GM12865 (cell line): ENCODE data around the gene LKAAEAR1.

Experiments
- DNase-seq: peaks from one replicate; pipeline ENCODE4 v3.0.0; 2010; ENCODE audit warnings: low read depth
- H3K4me3 ChIP-seq: 2 replicates; pipeline ENCODE4 v1.5.1; 2011; ENCODE audit warnings: mild to moderate bottlenecking, low read depth, low read length, control low read depth
- TF ChIP-seq, protein P1 (sequence below): IDR thresholded peaks from 2 replicates; pipeline ENCODE4 v1.5.1; 2011; ENCODE audit warnings: low read length, control low read depth, low read depth, inconsistent platforms; ENCODE audit not compliant: insufficient read depth; ENCODE audit errors: missing control alignments

Gene LKAAEAR1

DNA sequence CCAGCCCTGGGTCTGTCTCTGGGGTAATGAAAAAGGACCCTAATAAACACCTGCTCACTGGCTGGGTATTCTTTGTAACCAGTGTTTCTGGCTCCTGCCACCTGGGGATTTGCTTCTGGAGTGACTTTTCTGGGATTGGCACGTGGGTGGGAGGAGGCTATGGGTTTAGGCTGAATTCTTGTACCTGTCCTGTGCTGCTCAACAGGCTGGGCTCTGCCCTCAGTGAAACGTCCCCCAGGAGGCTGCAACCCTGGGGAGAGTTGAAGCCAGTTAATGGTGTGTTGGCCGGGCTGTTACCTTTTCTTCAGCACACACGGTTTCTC lies 16.3 kb upstream of the LKAAEAR1 start:
- TF ChIP-seq, protein P1, sequence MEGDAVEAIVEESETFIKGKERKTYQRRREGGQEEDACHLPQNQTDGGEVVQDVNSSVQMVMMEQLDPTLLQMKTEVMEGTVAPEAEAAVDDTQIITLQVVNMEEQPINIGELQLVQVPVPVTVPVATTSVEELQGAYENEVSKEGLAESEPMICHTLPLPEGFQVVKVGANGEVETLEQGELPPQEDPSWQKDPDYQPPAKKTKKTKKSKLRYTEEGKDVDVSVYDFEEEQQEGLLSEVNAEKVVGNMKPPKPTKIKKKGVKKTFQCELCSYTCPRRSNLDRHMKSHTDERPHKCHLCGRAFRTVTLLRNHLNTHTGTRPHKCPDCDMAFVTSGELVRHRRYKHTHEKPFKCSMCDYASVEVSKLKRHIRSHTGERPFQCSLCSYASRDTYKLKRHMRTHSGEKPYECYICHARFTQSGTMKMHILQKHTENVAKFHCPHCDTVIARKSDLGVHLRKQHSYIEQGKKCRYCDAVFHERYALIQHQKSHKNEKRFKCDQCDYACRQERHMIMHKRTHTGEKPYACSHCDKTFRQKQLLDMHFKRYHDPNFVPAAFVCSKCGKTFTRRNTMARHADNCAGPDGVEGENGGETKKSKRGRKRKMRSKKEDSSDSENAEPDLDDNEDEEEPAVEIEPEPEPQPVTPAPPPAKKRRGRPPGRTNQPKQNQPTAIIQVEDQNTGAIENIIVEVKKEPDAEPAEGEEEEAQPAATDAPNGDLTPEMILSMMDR: no peak
- DNase-seq: no peak
- no peak overlapping the region for H3K4me3 ChIP-seq

DNA sequence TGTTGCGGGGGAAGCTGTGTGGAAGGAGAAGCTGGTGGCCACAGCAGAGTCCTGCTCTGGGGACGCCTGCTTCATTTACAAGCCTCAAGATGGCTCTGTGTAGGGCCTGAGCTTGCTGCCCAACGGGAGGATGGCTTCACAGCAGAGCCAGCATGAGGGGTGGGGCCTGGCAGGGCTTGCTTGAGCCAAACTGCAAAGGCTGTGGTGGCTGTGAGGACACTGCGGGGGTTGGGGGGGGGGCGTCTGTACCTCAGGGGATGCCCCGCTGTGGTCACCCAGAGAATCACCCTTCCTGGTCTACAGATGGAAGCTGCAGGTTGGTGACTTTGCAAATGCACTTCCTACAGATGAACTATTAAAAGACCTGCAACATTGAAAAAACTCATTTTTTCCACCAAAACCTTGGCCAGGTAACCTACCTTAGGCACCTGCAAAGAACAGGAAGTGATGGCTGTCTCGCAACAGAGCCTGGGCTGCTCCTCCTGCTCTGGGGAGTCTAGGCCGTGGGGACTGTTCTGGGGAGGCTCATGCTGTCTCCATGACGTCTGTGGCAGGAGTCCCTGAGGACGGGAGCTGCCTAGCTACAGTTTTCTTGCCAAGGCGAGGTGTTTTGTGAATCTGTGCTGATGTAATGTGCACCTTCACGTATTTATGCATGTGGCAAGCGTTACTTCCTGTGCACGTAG lies 15.8 kb upstream of the LKAAEAR1 start:
- DNase-seq: no peak
- TF ChIP-seq, protein P1: no peak
- H3K4me3 ChIP-seq: no peak overlapping the region

DNA sequence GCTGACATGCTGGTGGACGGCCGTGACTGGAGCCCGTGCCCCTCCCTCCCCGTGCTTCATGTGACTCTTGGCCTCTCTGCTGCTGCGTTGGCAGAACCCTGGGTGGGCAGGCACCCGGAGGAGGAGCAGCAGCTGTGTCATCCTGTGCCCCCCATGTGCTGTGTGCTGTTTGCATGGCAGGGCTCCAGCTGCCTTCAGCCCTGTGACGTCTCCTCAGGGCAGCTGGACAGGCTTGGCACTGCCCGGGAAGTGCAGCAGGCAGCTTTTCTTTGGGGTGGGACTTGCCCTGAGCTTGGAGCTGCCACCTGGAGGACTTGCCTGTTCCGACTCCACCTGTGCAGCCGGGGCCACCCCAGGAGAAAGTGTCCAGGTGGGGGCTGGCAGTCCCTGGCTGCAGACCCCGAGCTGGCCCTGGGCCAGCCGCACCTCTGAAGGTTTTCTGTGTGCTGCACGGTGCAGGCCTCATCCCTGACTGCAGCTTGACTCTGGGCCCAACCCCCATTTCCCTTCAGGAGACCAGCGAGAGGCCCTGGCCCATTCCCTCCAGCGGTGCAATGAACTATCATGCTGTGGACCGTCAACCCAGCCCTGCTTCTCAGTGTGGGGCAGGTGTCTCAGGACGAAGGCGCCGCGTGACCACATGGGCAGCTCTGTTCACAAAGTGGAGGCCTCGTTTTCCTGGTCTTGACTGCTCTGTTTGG lies 15.0 kb upstream of the LKAAEAR1 start:
- no peak overlapping the region for H3K4me3 ChIP-seq
- TF ChIP-seq, protein P1: no peak
- DNase-seq: no peak

DNA sequence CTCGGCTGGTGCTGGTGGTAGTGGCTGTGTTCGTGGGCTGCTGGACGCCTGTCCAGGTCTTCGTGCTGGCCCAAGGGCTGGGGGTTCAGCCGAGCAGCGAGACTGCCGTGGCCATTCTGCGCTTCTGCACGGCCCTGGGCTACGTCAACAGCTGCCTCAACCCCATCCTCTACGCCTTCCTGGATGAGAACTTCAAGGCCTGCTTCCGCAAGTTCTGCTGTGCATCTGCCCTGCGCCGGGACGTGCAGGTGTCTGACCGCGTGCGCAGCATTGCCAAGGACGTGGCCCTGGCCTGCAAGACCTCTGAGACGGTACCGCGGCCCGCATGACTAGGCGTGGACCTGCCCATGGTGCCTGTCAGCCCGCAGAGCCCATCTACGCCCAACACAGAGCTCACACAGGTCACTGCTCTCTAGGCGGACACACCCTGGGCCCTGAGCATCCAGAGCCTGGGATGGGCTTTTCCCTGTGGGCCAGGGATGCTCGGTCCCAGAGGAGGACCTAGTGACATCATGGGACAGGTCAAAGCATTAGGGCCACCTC lies 14.3 kb upstream of the LKAAEAR1 start:
- DNase-seq: no peak
- H3K4me3 ChIP-seq: no peak overlapping the region
- TF ChIP-seq, protein P1: no peak

DNA sequence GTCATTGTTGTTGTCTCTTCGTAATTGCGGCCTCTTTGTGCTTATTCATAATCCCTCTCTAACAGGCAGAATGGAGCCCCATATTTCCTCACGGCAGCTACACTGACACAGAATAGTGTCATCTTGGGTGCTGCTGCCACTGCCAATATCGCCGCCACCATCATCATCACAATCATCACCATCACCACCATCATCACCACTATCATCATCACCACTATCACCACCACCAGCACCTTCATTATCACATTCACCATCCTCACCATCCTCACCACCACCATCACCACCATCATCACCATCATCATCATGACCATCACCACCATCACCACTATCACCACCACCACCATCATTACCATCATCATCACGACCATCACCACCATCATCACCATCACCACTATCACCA lies 12.3 kb upstream of the LKAAEAR1 start:
- DNase-seq: no peak
- TF ChIP-seq, protein P1: no peak
- no peak overlapping the region for H3K4me3 ChIP-seq

DNA sequence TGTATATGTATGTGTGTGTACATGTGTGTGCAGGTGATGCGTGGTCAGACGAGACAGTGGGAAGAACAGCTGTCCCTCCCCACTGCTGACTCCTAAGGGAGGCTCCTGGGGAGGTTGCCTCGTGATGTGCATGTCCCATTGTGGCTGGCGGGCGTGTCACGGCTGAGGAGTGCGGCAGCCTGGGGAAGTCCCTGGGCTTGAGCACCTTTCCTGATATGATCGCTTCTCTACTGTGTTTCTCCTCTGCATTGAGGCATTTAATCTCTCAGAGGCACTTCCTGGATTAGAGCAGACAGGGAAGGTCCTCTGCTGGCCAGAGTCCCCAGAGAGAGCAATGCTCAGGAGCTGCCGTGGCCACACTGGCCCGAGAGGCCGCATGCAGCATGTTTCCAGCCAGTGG lies 11.7 kb upstream of the LKAAEAR1 start:
- TF ChIP-seq, protein P1: no peak
- no peak overlapping the region for H3K4me3 ChIP-seq
- no peak for DNase-seq
